Fibroblast of lung (primary cell): ENCODE measurements around the gene CENPH.

Experiments used
- EZH2 ChIP-seq: IDR thresholded peaks from 2 replicates; pipeline ENCODE4 v1.5.1; 2012; ENCODE audit warnings: low read length, control low read depth, mild to moderate bottlenecking; ENCODE audit errors: missing control alignments
- TF ChIP-seq, protein P1 (sequence below), 2 donors: IDR thresholded peaks in 1 of 2; conservative IDR thresholded peaks in 1 of 2; 1 replicate in 1 of 2; 2 replicates in 1 of 2; pipeline ENCODE4 v1.5.1; 2011 to 2012; ENCODE audit warnings: low read length in 2 of 2, control low read depth in 1 of 2, inconsistent platforms in 1 of 2, low read depth in 1 of 2, mild to moderate bottlenecking in 1 of 2

DNA sequence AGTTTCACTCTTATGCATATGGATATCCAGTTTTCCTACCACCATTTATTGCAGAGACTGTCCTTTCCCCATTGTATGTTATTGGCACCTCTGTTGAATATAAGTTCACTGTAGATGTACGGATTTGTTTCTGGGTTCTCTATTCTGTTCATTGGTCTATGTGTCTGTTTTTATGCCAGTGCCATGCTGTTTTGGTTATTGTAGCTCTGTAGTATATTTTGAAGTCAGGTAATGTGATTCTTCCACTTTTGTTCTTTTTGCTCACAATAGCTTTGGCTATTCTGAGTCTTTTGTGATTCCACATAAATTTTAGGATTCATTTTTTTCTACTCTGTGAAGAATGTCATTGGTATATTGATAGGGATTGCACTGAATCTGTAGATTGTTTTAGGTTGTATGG is 48.6 kb upstream of the CENPH start:
- TF ChIP-seq, protein P1, sequence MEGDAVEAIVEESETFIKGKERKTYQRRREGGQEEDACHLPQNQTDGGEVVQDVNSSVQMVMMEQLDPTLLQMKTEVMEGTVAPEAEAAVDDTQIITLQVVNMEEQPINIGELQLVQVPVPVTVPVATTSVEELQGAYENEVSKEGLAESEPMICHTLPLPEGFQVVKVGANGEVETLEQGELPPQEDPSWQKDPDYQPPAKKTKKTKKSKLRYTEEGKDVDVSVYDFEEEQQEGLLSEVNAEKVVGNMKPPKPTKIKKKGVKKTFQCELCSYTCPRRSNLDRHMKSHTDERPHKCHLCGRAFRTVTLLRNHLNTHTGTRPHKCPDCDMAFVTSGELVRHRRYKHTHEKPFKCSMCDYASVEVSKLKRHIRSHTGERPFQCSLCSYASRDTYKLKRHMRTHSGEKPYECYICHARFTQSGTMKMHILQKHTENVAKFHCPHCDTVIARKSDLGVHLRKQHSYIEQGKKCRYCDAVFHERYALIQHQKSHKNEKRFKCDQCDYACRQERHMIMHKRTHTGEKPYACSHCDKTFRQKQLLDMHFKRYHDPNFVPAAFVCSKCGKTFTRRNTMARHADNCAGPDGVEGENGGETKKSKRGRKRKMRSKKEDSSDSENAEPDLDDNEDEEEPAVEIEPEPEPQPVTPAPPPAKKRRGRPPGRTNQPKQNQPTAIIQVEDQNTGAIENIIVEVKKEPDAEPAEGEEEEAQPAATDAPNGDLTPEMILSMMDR (conservative IDR thresholded peaks at IDR 0.05 in 1 of 2, IDR thresholded peaks at IDR 0.05 in 1 of 2; ENCODE audit: low read depth in 1 of 2, low read length in 2 of 2), result no peak
- TF ChIP-seq EZH2, result no peak
